PC-9 (cell line): ENCODE measurements around the gene SLC6A6. TPM values are rescaled to one million over a fixed set of nuclear protein-coding genes. Genes with fewer than 3 reads are reported as not detected.

Source experiments
- BruUV-seq: library from RNA; stranded (reverse); fragments of 400-500 nt; replicated peaks from 2 replicates; lab custom pipeline; 2021; lab: Mats Ljungman, UMichigan
- CTCF ChIA-PET: fragments of 300-600 bp; sonication (Branson Sonifier 250); formaldehyde crosslinking; loops from one replicate; lab custom pipeline; 2022; ENCODE audit warnings: antibody characterized with exemption; lab: Charles Lee
- POLR2A ChIA-PET: fragments of 300-600 bp; sonication (Branson Sonifier 250); formaldehyde crosslinking; loops from one replicate; lab custom pipeline; 2022; ENCODE audit warnings: antibody characterized with exemption; ENCODE audit not compliant: unreplicated experiment; lab: Charles Lee
- DNase-seq, 2 experiments: peaks; one replicate each; pipeline versions ENCODE4 v3.0.0 to v3.0.0-alpha.2; 2015 to 2022; ENCODE audit warnings: mixed read lengths in 1 of 2
- H2AFZ ChIP-seq: fragments of 200-600 bp; sonication (generic); 2 replicates; pipeline ENCODE4 v1.8.1; 2017; ENCODE audit warnings: antibody characterized with exemption
- H3F3A ChIP-seq: fragments of 200-600 bp; sonication (generic); 2 replicates; pipeline ENCODE4 v1.8.1; 2017; ENCODE audit warnings: antibody characterized with exemption, mild to moderate bottlenecking, low read depth; ENCODE audit not compliant: insufficient read depth
- H3K27ac ChIP-seq: fragments of 200-600 bp; sonication (generic); 2 replicates; pipeline ENCODE4 v1.6.1; 2016; ENCODE audit warnings: mixed run types
- H3K27me3 ChIP-seq: fragments of 200-600 bp; sonication (generic); 2 replicates; pipeline ENCODE4 v1.6.1; 2016; ENCODE audit warnings: low read depth, mixed run types; ENCODE audit not compliant: insufficient read depth
- H3K36me3 ChIP-seq: fragments of 200-600 bp; sonication (generic); 2 replicates; pipeline ENCODE4 v1.6.1; 2016; ENCODE audit warnings: low read depth, mixed run types
- H3K4me1 ChIP-seq: fragments of 200-600 bp; sonication (generic); replicated peaks from 2 replicates; pipeline ENCODE4 v1.6.1; 2016; ENCODE audit warnings: mixed run types; ENCODE audit not compliant: insufficient read depth
- H3K4me2 ChIP-seq: fragments of 200-600 bp; sonication (generic); 2 replicates; pipeline ENCODE4 v1.6.1; 2017; ENCODE audit warnings: mixed run types
- H3K4me3 ChIP-seq: fragments of 200-600 bp; sonication (generic); 2 replicates; pipeline ENCODE4 v1.6.1; 2016; ENCODE audit warnings: mixed run types
- H3K79me2 ChIP-seq: fragments of 200-600 bp; sonication (generic); 2 replicates; pipeline ENCODE4 v1.6.1; 2017; ENCODE audit warnings: low read depth, mixed run types
- H3K9me2 ChIP-seq: fragments of 200-600 bp; sonication (generic); 2 replicates; pipeline ENCODE4 v1.8.1; 2017; ENCODE audit warnings: mild to moderate bottlenecking; ENCODE audit not compliant: insufficient read depth
- H3K9me3 ChIP-seq: fragments of 200-600 bp; sonication (generic); 2 replicates; pipeline ENCODE4 v1.8.1; 2016; ENCODE audit warnings: low read depth; ENCODE audit not compliant: insufficient read depth
- H4K20me1 ChIP-seq: fragments of 200-600 bp; sonication (generic); 2 replicates; pipeline ENCODE4 v1.8.1; 2017; ENCODE audit not compliant: insufficient read depth
- CTCF ChIP-seq: fragments of 200-600 bp; sonication (generic); conservative IDR thresholded peaks from 2 replicates; pipeline ENCODE4 v1.6.1; 2017; ENCODE audit warnings: mixed run types, antibody characterized with exemption, mild to moderate bottlenecking, moderate library complexity
- EZH2 ChIP-seq: fragments of 200-600 bp; sonication (generic); IDR thresholded peaks from 2 replicates; pipeline ENCODE4 v1.8.0; 2017; ENCODE audit warnings: antibody characterized with exemption, low read depth
- intact Hi-C: fragments of 100-400 bp; cut with micrococcal nuclease; formaldehyde crosslinking; loops from one replicate; pipeline ENCODE4 v1.10.0; 2022; ENCODE audit not compliant: unreplicated experiment
- total RNA-seq: library from RNA; stranded (reverse); gene quantifications from 2 replicates; pipeline ENCODE4 v1.2.3, GENCODE V29; 2021

The SLC6A6 gene
- total RNA-seq, 1 experiment from 2014 or later, result 122 TPM

GRCh38 chr3:14476583-14477265 is 74.3 kb downstream of the SLC6A6 start:
- Histone ChIP-seq H3K4me2 (no peak overlapping the region), H4K20me1 (peaks cover 7% of the 10 kb centered on the region; the same call in 1 of the 2 replicates), H2AFZ (no peak overlapping the region), H3K4me3 (no peak overlapping the region), H3F3A (peaks cover 7% of the 10 kb centered on the region; the same call in 1 of the 2 replicates), H3K9me3 (no peaks in the 10 kb centered on the region), H3K27ac (no peak overlapping the region), H3K27me3 (no peaks in the 10 kb centered on the region), H3K4me1 (peaks cover 14% of the 10 kb centered on the region), H3K79me2 (no peaks in the 10 kb centered on the region), H3K36me3 (peaks cover 44% of the 10 kb centered on the region), H3K9me2 (no peaks in the 10 kb centered on the region)
- ChIA-PET POLR2A (interaction anchor here (0.5 kb wide), 1 partner anchor 97 kb away, joined by 3 read pairs; no protein-coding TSS in a partner anchor), CTCF (no interaction called here)
- BruUV-seq, result no TSS peak
- TF ChIP-seq EZH2, result no peak
- no peak for TF ChIP-seq CTCF
- DNase-seq, result no peak
- intact Hi-C loops, result no loop called here

- intact Hi-C loops, result no loop called here
- H3K4me3 ChIP-seq, result no peak overlapping the region
- peaks cover 8% of the 10 kb centered on the region for H3K4me1 ChIP-seq
- no peak for TF ChIP-seq EZH2
- TF ChIP-seq CTCF, result no peak
- H3K36me3 ChIP-seq, result peaks cover 44% of the 10 kb centered on the region
- POLR2A ChIA-PET, result no interaction called here
- no peak overlapping the region for H3K27ac ChIP-seq
- peaks cover 3% of the 10 kb centered on the region; the same call in 1 of the 2 replicates for H3F3A ChIP-seq
- H2AFZ ChIP-seq, result no peak overlapping the region
- BruUV-seq, result no TSS peak
- H4K20me1 ChIP-seq, result peaks cover 7% of the 10 kb centered on the region; the same call in 1 of the 2 replicates
- DNase-seq, result no peak
- CTCF ChIA-PET, result interaction anchor here (0.5 kb wide), 1 partner anchor 70 kb away, joined by 7 read pairs; no protein-coding TSS in a partner anchor
- H3K27me3 ChIP-seq, result no peaks in the 10 kb centered on the region
- no peaks in the 10 kb centered on the region for H3K79me2 ChIP-seq
- no peak overlapping the region for H3K4me2 ChIP-seq
- H3K9me3 ChIP-seq, result no peaks in the 10 kb centered on the region
- no peaks in the 10 kb centered on the region for H3K9me2 ChIP-seq
Measured at GRCh38 chr3:14477311-14477935, 75.0 kb downstream of the SLC6A6 start.

DNA sequence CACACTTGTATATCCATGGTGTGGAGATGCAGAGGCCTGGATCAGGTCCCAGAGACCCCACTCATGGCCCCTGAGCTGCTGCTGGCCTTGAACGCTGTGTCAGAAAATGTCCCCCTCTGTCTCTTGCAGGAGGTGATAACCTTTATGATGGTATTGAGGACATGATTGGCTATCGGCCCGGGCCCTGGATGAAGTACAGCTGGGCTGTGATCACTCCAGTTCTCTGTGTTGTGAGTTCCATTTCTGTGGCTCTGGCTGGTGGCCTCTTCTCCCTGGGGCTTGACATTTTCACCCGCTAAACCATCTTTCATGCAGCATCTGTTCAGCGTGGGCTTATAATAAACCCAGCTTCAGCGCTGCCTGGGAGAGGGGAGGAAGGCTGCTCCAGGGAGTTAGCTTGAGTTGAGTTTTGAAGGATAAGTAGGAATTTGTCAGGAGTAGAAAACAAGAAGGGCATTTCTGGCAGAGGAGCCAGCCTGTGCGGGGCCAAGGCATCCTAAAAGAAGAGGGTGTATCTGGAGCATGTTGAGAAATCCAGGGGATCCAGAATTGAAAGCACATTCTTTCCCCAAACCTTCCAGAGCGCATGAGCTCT is 76.6 kb downstream of the SLC6A6 start:
- peaks cover 48% of the 10 kb centered on the region for H3K36me3 ChIP-seq
- H3K4me2 ChIP-seq, result no peak overlapping the region
- no peaks in the 10 kb centered on the region for H3K4me1 ChIP-seq
- ChIA-PET POLR2A (no interaction called here), CTCF (no interaction called here)
- no peaks in the 10 kb centered on the region for H3K9me2 ChIP-seq
- H3K27me3 ChIP-seq, result no peaks in the 10 kb centered on the region
- intact Hi-C loops, result no loop called here
- no peak overlapping the region for H3K27ac ChIP-seq
- peaks cover 7% of the 10 kb centered on the region; the same call in 1 of the 2 replicates for H4K20me1 ChIP-seq
- TF ChIP-seq CTCF (no peak), EZH2 (no peak)
- DNase-seq, result no peak
- no peak overlapping the region for H3K4me3 ChIP-seq
- BruUV-seq, result no TSS peak
- H3K9me3 ChIP-seq, result no peaks in the 10 kb centered on the region
- H3F3A ChIP-seq, result peaks cover 9% of the 10 kb centered on the region; the same call in 1 of the 2 replicates
- no peak overlapping the region for H2AFZ ChIP-seq
- H3K79me2 ChIP-seq, result no peaks in the 10 kb centered on the region
